GM19351 (cell line): ENCODE data around the gene FLNB.

Source experiments
- ATAC-seq: cut with Tn5 transposase; IDR thresholded peaks from one replicate; pipeline ENCODE4 v1.9.1; 2021; ENCODE audit warnings: mild to moderate bottlenecking, moderate library complexity; ENCODE audit not compliant: unreplicated experiment

FLNB gene

GRCh38 chr3:58028902-58029301, 20.7 kb downstream of the FLNB start:
- no peak for ATAC-seq

GRCh38 chr3:58029842-58030584, 21.8 kb downstream of the FLNB start:
- no peak for ATAC-seq

- ATAC-seq = no peak
Measured at GRCh38 chr3:58032186-58032585, 24.0 kb downstream of the FLNB start.

GRCh38 chr3:58034738-58035523, 26.7 kb downstream of the FLNB start:
- ATAC-seq = peak; percentile 99

GRCh38 chr3:58035524-58036255, 27.5 kb downstream of the FLNB start:
- no peak for ATAC-seq

- ATAC-seq = no peak
Measured at GRCh38 chr3:58036293-58037032, 28.2 kb downstream of the FLNB start.

GRCh38 chr3:58037141-58037910, 29.1 kb downstream of the FLNB start:
- ATAC-seq = no peak

- no peak for ATAC-seq
Measured at GRCh38 chr3:58038675-58039292, 30.6 kb downstream of the FLNB start.

- no peak for ATAC-seq
Measured at GRCh38 chr3:58039601-58040000, 31.4 kb downstream of the FLNB start.

GRCh38 chr3:58041182-58041825, 33.1 kb downstream of the FLNB start:
- ATAC-seq = peak; percentile 10

- peak; percentile 87 for ATAC-seq
Measured at GRCh38 chr3:58041826-58042324, 33.7 kb downstream of the FLNB start.

- no peak for ATAC-seq
Measured at GRCh38 chr3:58042947-58043707, 34.9 kb downstream of the FLNB start.

GRCh38 chr3:58043933-58044332, 35.7 kb downstream of the FLNB start:
- ATAC-seq = no peak

GRCh38 chr3:58044691-58045483, 36.7 kb downstream of the FLNB start:
- ATAC-seq = no peak

- ATAC-seq = no peak
Measured at GRCh38 chr3:58047826-58048225, 39.6 kb downstream of the FLNB start.

GRCh38 chr3:58048301-58048700, 40.1 kb downstream of the FLNB start:
- ATAC-seq = no peak

- ATAC-seq = no peak
Measured at GRCh38 chr3:58049143-58049785, 41.0 kb downstream of the FLNB start.
